SU-DHL-6 (cell line): Measurements from ENCODE around the gene PIGK.
"Not testable (repeated sequence)": the region's sequence is repeated elsewhere in the genome, so short reads cannot be mapped to it uniquely, and the experiment has no call there.

Experiments used
- H2AFZ ChIP-seq: fragments of 200-600 bp; sonication (generic); 2 replicates; pipeline ENCODE4 v1.6.1; 2014; ENCODE audit warnings: low read depth, mild to moderate bottlenecking, moderate library complexity, mixed read lengths, antibody characterized with exemption, low read length; ENCODE audit not compliant: severe bottlenecking
- H3F3A ChIP-seq: fragments of 200-600 bp; shearing (Covaris generic); 2 replicates; pipeline ENCODE4 v1.6.0; 2016; ENCODE audit warnings: antibody characterized with exemption, mild to moderate bottlenecking; ENCODE audit not compliant: insufficient read depth
- H3K27ac ChIP-seq: fragments of 200-600 bp; sonication (generic); 2 replicates; pipeline ENCODE4 v1.5.1; 2016; ENCODE audit warnings: low read depth, mild to moderate bottlenecking, low read length, moderate library complexity, mixed read lengths
- H3K27me3 ChIP-seq: fragments of 200-600 bp; sonication (generic), shearing (Covaris generic); 2 replicates; pipeline ENCODE4 v1.6.0; 2014; ENCODE audit warnings: mild to moderate bottlenecking, low read length
- H3K36me3 ChIP-seq: fragments of 200-600 bp; sonication (generic); 2 replicates; pipeline ENCODE4 v1.6.1; 2014; ENCODE audit warnings: mild to moderate bottlenecking, low read length, mixed read lengths
- H3K4me2 ChIP-seq: fragments of 300-600, 200-600 bp; shearing (Covaris generic), sonication (generic); 2 replicates; pipeline ENCODE4 v1.6.0; 2014; ENCODE audit warnings: low read length, low read depth, mild to moderate bottlenecking; ENCODE audit not compliant: poor library complexity, severe bottlenecking
- H3K4me3 ChIP-seq: fragments of 200-600 bp; sonication (generic); 2 replicates; pipeline ENCODE4 v1.5.1; 2014; ENCODE audit warnings: antibody characterized with exemption, low read length, mild to moderate bottlenecking, mixed read lengths; ENCODE audit not compliant: insufficient read depth, poor library complexity, severe bottlenecking
- H3K79me2 ChIP-seq: fragments of 200-600 bp; sonication (generic); 2 replicates; pipeline ENCODE4 v1.6.1; 2014; ENCODE audit warnings: mild to moderate bottlenecking, low read length, moderate library complexity; ENCODE audit not compliant: insufficient read depth
- H3K9ac ChIP-seq: fragments of 200-600 bp; sonication (generic); 2 replicates; pipeline ENCODE4 v1.7.0; 2014; ENCODE audit warnings: mild to moderate bottlenecking, low read length
- H3K9me2 ChIP-seq: fragments of 200-600 bp; sonication (generic); replicated peaks from 2 replicates; pipeline ENCODE4 v1.6.1; 2014; ENCODE audit warnings: low read length; ENCODE audit not compliant: insufficient read depth
- H3K9me3 ChIP-seq: fragments of 200-600 bp; sonication (generic); 2 replicates; pipeline ENCODE4 v1.6.1; 2014; ENCODE audit warnings: low read length, mixed read lengths; ENCODE audit not compliant: insufficient read depth
- H4K20me1 ChIP-seq: fragments of 200-600 bp; sonication (generic); 2 replicates; pipeline ENCODE4 v1.6.1; 2014; ENCODE audit warnings: low read depth, mild to moderate bottlenecking, antibody characterized with exemption, low read length, moderate library complexity, mixed read lengths
- EZH2phosphoT487 ChIP-seq: fragments of 200-600 bp; sonication (generic), shearing (Covaris generic); conservative IDR thresholded peaks from 2 replicates; pipeline ENCODE4 v1.6.1; 2018; ENCODE audit warnings: mild to moderate bottlenecking, antibody characterized with exemption, low read length, moderate library complexity, mixed read lengths
- TF ChIP-seq, protein P1 (sequence below): fragments of 200-600 bp; sonication (generic); IDR thresholded peaks from one replicate; pipeline ENCODE4 v1.5.1; 2017; ENCODE audit warnings: antibody characterized with exemption, mild to moderate bottlenecking, low read length, moderate library complexity; ENCODE audit not compliant: insufficient read depth, poor library complexity, severe bottlenecking

Gene PIGK

GRCh38 chr1:77218477-77219165 lies 609 bp downstream of the PIGK start:
- H3K9me3 ChIP-seq, result no peaks in the 10 kb centered on the region
- TF ChIP-seq, protein P1, sequence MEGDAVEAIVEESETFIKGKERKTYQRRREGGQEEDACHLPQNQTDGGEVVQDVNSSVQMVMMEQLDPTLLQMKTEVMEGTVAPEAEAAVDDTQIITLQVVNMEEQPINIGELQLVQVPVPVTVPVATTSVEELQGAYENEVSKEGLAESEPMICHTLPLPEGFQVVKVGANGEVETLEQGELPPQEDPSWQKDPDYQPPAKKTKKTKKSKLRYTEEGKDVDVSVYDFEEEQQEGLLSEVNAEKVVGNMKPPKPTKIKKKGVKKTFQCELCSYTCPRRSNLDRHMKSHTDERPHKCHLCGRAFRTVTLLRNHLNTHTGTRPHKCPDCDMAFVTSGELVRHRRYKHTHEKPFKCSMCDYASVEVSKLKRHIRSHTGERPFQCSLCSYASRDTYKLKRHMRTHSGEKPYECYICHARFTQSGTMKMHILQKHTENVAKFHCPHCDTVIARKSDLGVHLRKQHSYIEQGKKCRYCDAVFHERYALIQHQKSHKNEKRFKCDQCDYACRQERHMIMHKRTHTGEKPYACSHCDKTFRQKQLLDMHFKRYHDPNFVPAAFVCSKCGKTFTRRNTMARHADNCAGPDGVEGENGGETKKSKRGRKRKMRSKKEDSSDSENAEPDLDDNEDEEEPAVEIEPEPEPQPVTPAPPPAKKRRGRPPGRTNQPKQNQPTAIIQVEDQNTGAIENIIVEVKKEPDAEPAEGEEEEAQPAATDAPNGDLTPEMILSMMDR, result no peak
- no peak for TF ChIP-seq EZH2phosphoT487
- peaks cover 7% of the 10 kb centered on the region; the same call in 1 of the 2 replicates for H3K36me3 ChIP-seq
- H3F3A ChIP-seq, result no peaks in the 10 kb centered on the region
- peaks cover 20% of the 10 kb centered on the region; the same call in 1 of the 2 replicates for H3K79me2 ChIP-seq
- H4K20me1 ChIP-seq, result no peaks in the 10 kb centered on the region
- no peaks in the 10 kb centered on the region for H3K27me3 ChIP-seq
- H3K4me2 ChIP-seq, result peak overlapping the region; percentile 98
- no peaks in the 10 kb centered on the region for H3K9me2 ChIP-seq
- peak overlapping the region; percentile 24; the same call in 1 of the 2 replicates for H3K27ac ChIP-seq
- H2AFZ ChIP-seq, result peak overlapping the region; percentile 98
- H3K9ac ChIP-seq, result peak overlapping the region; percentile 86
- H3K4me3 ChIP-seq, result peak overlapping the region; percentile 91

DNA sequence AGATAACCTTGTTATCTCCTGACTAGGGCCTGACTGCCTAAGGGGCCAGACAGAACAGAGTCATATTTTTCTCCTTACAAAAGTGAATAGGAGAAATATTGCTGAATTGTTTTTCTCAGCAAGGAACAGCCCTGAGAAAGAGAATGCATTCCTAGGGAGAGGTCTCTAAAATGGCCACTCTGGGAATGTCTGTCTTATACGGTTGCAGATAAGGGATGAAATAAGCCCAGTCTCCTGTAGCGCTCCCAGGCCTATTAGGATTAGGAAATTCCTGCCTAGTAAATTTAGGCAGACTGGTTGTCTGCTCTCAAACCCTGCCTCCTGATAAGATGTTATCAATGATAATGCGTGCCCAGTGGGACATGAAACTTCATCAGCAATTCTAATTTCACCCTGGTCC lies 15.2 kb downstream of the PIGK start:
- not testable (repeated sequence) for H3K9me2 ChIP-seq

DNA sequence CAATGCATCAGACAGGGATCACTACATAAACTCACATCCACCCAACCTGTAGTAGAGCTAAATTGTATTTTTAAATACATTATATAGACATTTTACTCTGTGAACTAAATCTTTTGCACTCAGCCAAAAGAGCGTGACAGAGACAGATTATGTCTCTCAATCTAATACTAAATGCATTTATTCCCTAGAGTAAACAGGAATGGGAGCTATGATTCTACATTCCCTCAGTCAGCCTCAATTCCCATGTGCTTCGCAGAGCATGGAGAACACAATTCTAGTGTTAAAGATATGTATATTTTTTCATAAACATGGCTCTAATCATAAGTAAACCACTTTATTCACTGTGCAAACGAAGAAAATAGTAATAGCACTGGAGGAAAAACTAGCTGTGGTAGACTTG lies 16.5 kb downstream of the PIGK start:
- no peaks in the 10 kb centered on the region for H3K79me2 ChIP-seq
- no peak overlapping the region for H3K27ac ChIP-seq
- H2AFZ ChIP-seq, result no peak overlapping the region
- H3K27me3 ChIP-seq, result no peaks in the 10 kb centered on the region
- H3F3A ChIP-seq, result no peaks in the 10 kb centered on the region
- no peak overlapping the region for H3K9ac ChIP-seq
- H4K20me1 ChIP-seq, result no peaks in the 10 kb centered on the region
- no peaks in the 10 kb centered on the region for H3K9me3 ChIP-seq
- no peak overlapping the region for H3K4me2 ChIP-seq
- no peaks in the 10 kb centered on the region for H3K9me2 ChIP-seq
- no peaks in the 10 kb centered on the region; the same call in 1 of the 2 replicates for H3K36me3 ChIP-seq
- TF ChIP-seq, protein P1, result no peak
- TF ChIP-seq EZH2phosphoT487, result no peak
- no peak overlapping the region for H3K4me3 ChIP-seq

More for the DNA sequence above, 15.2 kb downstream of the PIGK start:
- not testable (repeated sequence) for H4K20me1 ChIP-seq, H3K27ac ChIP-seq, H2AFZ ChIP-seq, H3K9ac ChIP-seq, H3K27me3 ChIP-seq, H3K4me2 ChIP-seq, H3K9me3 ChIP-seq, H3K36me3 ChIP-seq, H3K79me2 ChIP-seq, H3F3A ChIP-seq, H3K4me3 ChIP-seq

- H3K79me2 ChIP-seq, result no peaks in the 10 kb centered on the region
- H3K9me3 ChIP-seq, result no peaks in the 10 kb centered on the region
- H3K4me2 ChIP-seq, result no peak overlapping the region
- no peaks in the 10 kb centered on the region for H4K20me1 ChIP-seq
- no peaks in the 10 kb centered on the region for H3K9me2 ChIP-seq
- no peaks in the 10 kb centered on the region; the same call in 1 of the 2 replicates for H3K36me3 ChIP-seq
- no peak overlapping the region for H3K27ac ChIP-seq
- no peak overlapping the region for H2AFZ ChIP-seq
- no peaks in the 10 kb centered on the region for H3F3A ChIP-seq
- no peaks in the 10 kb centered on the region for H3K27me3 ChIP-seq
- no peak overlapping the region for H3K9ac ChIP-seq
- H3K4me3 ChIP-seq, result no peak overlapping the region
- TF ChIP-seq EZH2phosphoT487, result no peak
- TF ChIP-seq, protein P1, result no peak
Measured at GRCh38 chr1:77200806-77201205, 18.4 kb downstream of the PIGK start.
